Liver (tissue), 9 donors: Measurements from ENCODE around the gene HMGA1. TPM values are rescaled to one million over a fixed set of nuclear protein-coding genes. Genes with fewer than 3 reads are reported as not detected.

ENCODE experiments used
- DNase-seq: peaks from one replicate; pipeline ENCODE4 v3.0.0-alpha.2; 2017; ENCODE audit warnings: low spot score
- H3K27ac ChIP-seq, 2 donors: one replicate each; pipeline ENCODE4 v1.7.0; 2013; ENCODE audit warnings: inconsistent platforms in 2 of 2, low read length in 2 of 2, control low read depth in 1 of 2, low read depth in 1 of 2, mild to moderate bottlenecking in 1 of 2
- H3K27me3 ChIP-seq, 4 donors: one replicate each; pipeline versions ENCODE4 v1.6.1 to v1.7.0; 2013; ENCODE audit warnings: low read length in 3 of 4, inconsistent platforms in 1 of 4, mild to moderate bottlenecking in 1 of 4, moderate library complexity in 1 of 4; ENCODE audit not compliant: control insufficient read depth in 4 of 4, insufficient read depth in 4 of 4
- H3K36me3 ChIP-seq, 4 donors: one replicate each; pipeline versions ENCODE4 v1.6.1 to v1.7.0; 2013; ENCODE audit warnings: low read length in 3 of 4, mild to moderate bottlenecking in 3 of 4, low read depth in 1 of 4, moderate library complexity in 1 of 4; ENCODE audit not compliant: control insufficient read depth in 4 of 4, insufficient read depth in 3 of 4
- H3K4me1 ChIP-seq, 4 donors: one replicate each; pipeline versions ENCODE4 v1.6.1 to v1.7.0; 2013; ENCODE audit warnings: low read length in 3 of 4, mild to moderate bottlenecking in 3 of 4, moderate library complexity in 1 of 4; ENCODE audit not compliant: control insufficient read depth in 4 of 4, insufficient read depth in 4 of 4
- H3K4me3 ChIP-seq, 3 donors: one replicate each; pipeline versions ENCODE4 v1.6.1 to v1.7.0; 2013; ENCODE audit warnings: low read length in 3 of 3, control low read depth in 1 of 3, low read depth in 1 of 3, mild to moderate bottlenecking in 1 of 3
- H3K9ac ChIP-seq, 2 donors: one replicate each; pipeline ENCODE4 v1.7.0; 2013; ENCODE audit warnings: low read length in 2 of 2, mild to moderate bottlenecking in 2 of 2, moderate library complexity in 2 of 2, control low read depth in 1 of 2, low read depth in 1 of 2
- H3K9me3 ChIP-seq, 4 donors: one replicate each; pipeline versions ENCODE4 v1.6.1 to v1.7.0; 2013; ENCODE audit warnings: low read length in 3 of 4; ENCODE audit not compliant: control insufficient read depth in 4 of 4
- CTCF ChIP-seq: fragments of 150-350 bp; IDR thresholded peaks from 2 replicates; pipeline ENCODE4 v1.5.1; 2017; ENCODE audit warnings: improper control_type of control experiment, low read depth, low read length; ENCODE audit not compliant: missing input control
- EGR1 ChIP-seq, 2 donors: IDR thresholded peaks; 2 replicates each; pipeline ENCODE4 v1.6.1; 2016 to 2018; ENCODE audit warnings: antibody characterized with exemption in 2 of 2, low read depth in 2 of 2
- FOXA1 ChIP-seq: IDR thresholded peaks from 2 replicates; pipeline ENCODE4 v1.6.1; 2016; ENCODE audit warnings: antibody characterized with exemption
- FOXA2 ChIP-seq: IDR thresholded peaks from 2 replicates; pipeline ENCODE4 v1.6.1; 2016; ENCODE audit warnings: antibody characterized with exemption
- GABPA ChIP-seq, 2 donors: IDR thresholded peaks in 1 of 2; conservative IDR thresholded peaks in 1 of 2; 2 replicates each; pipeline ENCODE4 v1.6.1; 2016; ENCODE audit warnings: antibody characterized with exemption in 2 of 2, mild to moderate bottlenecking in 1 of 2, moderate library complexity in 1 of 2
- HNF4A ChIP-seq, 2 donors: conservative IDR thresholded peaks; 2 replicates each; pipeline ENCODE4 v1.6.1; 2016; ENCODE audit warnings: antibody characterized with exemption in 2 of 2, mild to moderate bottlenecking in 2 of 2
- HNF4G ChIP-seq: IDR thresholded peaks from 2 replicates; pipeline ENCODE4 v1.6.1; 2016; ENCODE audit warnings: antibody characterized with exemption
- JUND ChIP-seq, 2 donors: IDR thresholded peaks; 2 replicates each; pipeline ENCODE4 v1.6.1; 2016; ENCODE audit warnings: antibody characterized with exemption in 2 of 2
- MAX ChIP-seq: IDR thresholded peaks from 2 replicates; pipeline ENCODE4 v1.6.1; 2016; ENCODE audit warnings: antibody characterized with exemption
- NR2F2 ChIP-seq: IDR thresholded peaks from 2 replicates; pipeline ENCODE4 v1.6.1; 2016; ENCODE audit warnings: antibody characterized with exemption
- RAD21 ChIP-seq, 2 donors: IDR thresholded peaks; 2 replicates each; pipeline ENCODE4 v1.6.1; 2016; ENCODE audit warnings: antibody characterized with exemption in 2 of 2, mild to moderate bottlenecking in 2 of 2
- RXRA ChIP-seq, 2 donors: IDR thresholded peaks; 2 replicates each; pipeline ENCODE4 v1.6.1; 2017 to 2018; ENCODE audit warnings: antibody characterized with exemption in 2 of 2, mild to moderate bottlenecking in 1 of 2
- SP1 ChIP-seq: IDR thresholded peaks from 2 replicates; pipeline ENCODE4 v1.6.1; 2018; ENCODE audit warnings: antibody characterized with exemption, mild to moderate bottlenecking
- TAF1 ChIP-seq: conservative IDR thresholded peaks from 2 replicates; pipeline ENCODE4 v1.6.1; 2016; ENCODE audit warnings: antibody characterized with exemption, mild to moderate bottlenecking
- YY1 ChIP-seq: IDR thresholded peaks from 2 replicates; pipeline ENCODE4 v1.6.1; 2016; ENCODE audit warnings: antibody characterized with exemption, mild to moderate bottlenecking
- WGBS: extraction: QIAGEN DNeasy Blood & Tissue Kit; methylation state at CpG from one replicate; pipeline ENCODE4 v1.1.7; 2013; 5-methylcytosine and 5-hydroxymethylcytosine counted together
- polyA plus RNA-seq, 2 donors: library from polyadenylated mRNA; stranded (reverse) in 1 of 2; unstranded in 1 of 2; fragments of 200-250 nt in 1 of 2; fragments of >200 nt in 1 of 2; fragmentation: Nextera tagmentation in 1 of 2; extraction: Ambion mirVana in 1 of 2; gene quantifications; one replicate each; pipeline versions ENCODE4 v1.2.1 to v1.2.3, GENCODE V29; 2013 to 2015
- total RNA-seq, 2 donors: library from RNA; depleted of rRNA; stranded (reverse); fragments of >200 nt; gene quantifications; one replicate each; pipeline ENCODE4 v1.2.3, GENCODE V29; 2014
- TF ChIP-seq, protein P1 (sequence below): IDR thresholded peaks from 2 replicates; pipeline ENCODE4 v1.6.1; 2016; ENCODE audit warnings: antibody characterized with exemption, mild to moderate bottlenecking
- TF ChIP-seq, protein P2 (sequence below): IDR thresholded peaks from 2 replicates; pipeline ENCODE4 v1.6.1; 2016; ENCODE audit warnings: antibody characterized with exemption
- TF ChIP-seq, protein P3 (sequence below): IDR thresholded peaks from 2 replicates; pipeline ENCODE4 v1.6.1; 2016; ENCODE audit warnings: antibody characterized with exemption
- donor health status: healthy.
- donor health status: healthy.
- donor health status: healthy.
- donor health status: healthy.
- donor health status: healthy.

Gene HMGA1
- total and polyA plus RNA-seq, 4 donors: 4.2 to 118 (median 8.5) TPM

GRCh38 chr6:34278833-34279232, 42.2 kb downstream of the HMGA1 start:
- no peaks in the 10 kb centered on the region for H3K27me3 ChIP-seq
- no peak overlapping the region for H3K9ac ChIP-seq
- TF ChIP-seq RXRA (IDR thresholded peaks at IDR 0.05): no peak
- TF ChIP-seq JUND (IDR thresholded peaks at IDR 0.05): no peak
- no peak for TF ChIP-seq CTCF
- TF ChIP-seq, protein P1, sequence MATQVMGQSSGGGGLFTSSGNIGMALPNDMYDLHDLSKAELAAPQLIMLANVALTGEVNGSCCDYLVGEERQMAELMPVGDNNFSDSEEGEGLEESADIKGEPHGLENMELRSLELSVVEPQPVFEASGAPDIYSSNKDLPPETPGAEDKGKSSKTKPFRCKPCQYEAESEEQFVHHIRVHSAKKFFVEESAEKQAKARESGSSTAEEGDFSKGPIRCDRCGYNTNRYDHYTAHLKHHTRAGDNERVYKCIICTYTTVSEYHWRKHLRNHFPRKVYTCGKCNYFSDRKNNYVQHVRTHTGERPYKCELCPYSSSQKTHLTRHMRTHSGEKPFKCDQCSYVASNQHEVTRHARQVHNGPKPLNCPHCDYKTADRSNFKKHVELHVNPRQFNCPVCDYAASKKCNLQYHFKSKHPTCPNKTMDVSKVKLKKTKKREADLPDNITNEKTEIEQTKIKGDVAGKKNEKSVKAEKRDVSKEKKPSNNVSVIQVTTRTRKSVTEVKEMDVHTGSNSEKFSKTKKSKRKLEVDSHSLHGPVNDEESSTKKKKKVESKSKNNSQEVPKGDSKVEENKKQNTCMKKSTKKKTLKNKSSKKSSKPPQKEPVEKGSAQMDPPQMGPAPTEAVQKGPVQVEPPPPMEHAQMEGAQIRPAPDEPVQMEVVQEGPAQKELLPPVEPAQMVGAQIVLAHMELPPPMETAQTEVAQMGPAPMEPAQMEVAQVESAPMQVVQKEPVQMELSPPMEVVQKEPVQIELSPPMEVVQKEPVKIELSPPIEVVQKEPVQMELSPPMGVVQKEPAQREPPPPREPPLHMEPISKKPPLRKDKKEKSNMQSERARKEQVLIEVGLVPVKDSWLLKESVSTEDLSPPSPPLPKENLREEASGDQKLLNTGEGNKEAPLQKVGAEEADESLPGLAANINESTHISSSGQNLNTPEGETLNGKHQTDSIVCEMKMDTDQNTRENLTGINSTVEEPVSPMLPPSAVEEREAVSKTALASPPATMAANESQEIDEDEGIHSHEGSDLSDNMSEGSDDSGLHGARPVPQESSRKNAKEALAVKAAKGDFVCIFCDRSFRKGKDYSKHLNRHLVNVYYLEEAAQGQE: no peak
- TF ChIP-seq FOXA1: no peak
- TF ChIP-seq GABPA (IDR thresholded peaks at IDR 0.05 in 1 of 2, conservative IDR thresholded peaks at IDR 0.05 in 1 of 2): no peak
- TF ChIP-seq EGR1 (IDR thresholded peaks at IDR 0.05; ENCODE audit: low read depth in 2 of 2): no peak
- no peak for TF ChIP-seq SP1
- no peak for TF ChIP-seq TAF1
- no peak for TF ChIP-seq HNF4G
- TF ChIP-seq HNF4A (conservative IDR thresholded peaks at IDR 0.05): no peak
- no peak for TF ChIP-seq FOXA2
- TF ChIP-seq, protein P2, sequence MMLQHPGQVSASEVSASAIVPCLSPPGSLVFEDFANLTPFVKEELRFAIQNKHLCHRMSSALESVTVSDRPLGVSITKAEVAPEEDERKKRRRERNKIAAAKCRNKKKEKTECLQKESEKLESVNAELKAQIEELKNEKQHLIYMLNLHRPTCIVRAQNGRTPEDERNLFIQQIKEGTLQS: no peak
- no peak for TF ChIP-seq NR2F2
- no peak for TF ChIP-seq MAX
- TF ChIP-seq, protein P3, sequence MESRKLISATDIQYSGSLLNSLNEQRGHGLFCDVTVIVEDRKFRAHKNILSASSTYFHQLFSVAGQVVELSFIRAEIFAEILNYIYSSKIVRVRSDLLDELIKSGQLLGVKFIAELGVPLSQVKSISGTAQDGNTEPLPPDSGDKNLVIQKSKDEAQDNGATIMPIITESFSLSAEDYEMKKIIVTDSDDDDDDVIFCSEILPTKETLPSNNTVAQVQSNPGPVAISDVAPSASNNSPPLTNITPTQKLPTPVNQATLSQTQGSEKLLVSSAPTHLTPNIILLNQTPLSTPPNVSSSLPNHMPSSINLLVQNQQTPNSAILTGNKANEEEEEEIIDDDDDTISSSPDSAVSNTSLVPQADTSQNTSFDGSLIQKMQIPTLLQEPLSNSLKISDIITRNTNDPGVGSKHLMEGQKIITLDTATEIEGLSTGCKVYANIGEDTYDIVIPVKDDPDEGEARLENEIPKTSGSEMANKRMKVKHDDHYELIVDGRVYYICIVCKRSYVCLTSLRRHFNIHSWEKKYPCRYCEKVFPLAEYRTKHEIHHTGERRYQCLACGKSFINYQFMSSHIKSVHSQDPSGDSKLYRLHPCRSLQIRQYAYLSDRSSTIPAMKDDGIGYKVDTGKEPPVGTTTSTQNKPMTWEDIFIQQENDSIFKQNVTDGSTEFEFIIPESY: no peak
- TF ChIP-seq RAD21 (IDR thresholded peaks at IDR 0.05): no peak
- no peak for TF ChIP-seq YY1
- no peak overlapping the region for H3K27ac ChIP-seq
- H3K36me3 ChIP-seq: peaks cover 0 to 7% (median 0%) of the 10 kb centered on the region in 4 donors
- no peaks in the 10 kb centered on the region for H3K9me3 ChIP-seq
- 91% methylated on average over 5 of the region's 5 CpGs for WGBS
- H3K4me3 ChIP-seq: no peak overlapping the region
- H3K4me1 ChIP-seq: peaks cover 4 to 9% (median 7%) of the 10 kb centered on the region in 4 donors
- DNase-seq: no peak
